Activated T-helper 9 cell treated with anti-CD3 and anti-CD28 coated beads, Interleukin-2, amount 50 U/mL, for 16 hours (primary cell): Measurements from ENCODE around the gene LRRC41.
A peak's percentile ranks its signal among the peaks of the same experiment; 100 is the strongest.
"Not testable (repeated sequence)": the region's sequence is repeated elsewhere in the genome, so short reads cannot be mapped to it uniquely, and the experiment has no call there.

ENCODE experiments used
- DNase-seq: peaks from one replicate; pipeline ENCODE4 v3.0.0-alpha.2; 2020; ENCODE audit warnings: low read depth

The LRRC41 gene

DNA sequence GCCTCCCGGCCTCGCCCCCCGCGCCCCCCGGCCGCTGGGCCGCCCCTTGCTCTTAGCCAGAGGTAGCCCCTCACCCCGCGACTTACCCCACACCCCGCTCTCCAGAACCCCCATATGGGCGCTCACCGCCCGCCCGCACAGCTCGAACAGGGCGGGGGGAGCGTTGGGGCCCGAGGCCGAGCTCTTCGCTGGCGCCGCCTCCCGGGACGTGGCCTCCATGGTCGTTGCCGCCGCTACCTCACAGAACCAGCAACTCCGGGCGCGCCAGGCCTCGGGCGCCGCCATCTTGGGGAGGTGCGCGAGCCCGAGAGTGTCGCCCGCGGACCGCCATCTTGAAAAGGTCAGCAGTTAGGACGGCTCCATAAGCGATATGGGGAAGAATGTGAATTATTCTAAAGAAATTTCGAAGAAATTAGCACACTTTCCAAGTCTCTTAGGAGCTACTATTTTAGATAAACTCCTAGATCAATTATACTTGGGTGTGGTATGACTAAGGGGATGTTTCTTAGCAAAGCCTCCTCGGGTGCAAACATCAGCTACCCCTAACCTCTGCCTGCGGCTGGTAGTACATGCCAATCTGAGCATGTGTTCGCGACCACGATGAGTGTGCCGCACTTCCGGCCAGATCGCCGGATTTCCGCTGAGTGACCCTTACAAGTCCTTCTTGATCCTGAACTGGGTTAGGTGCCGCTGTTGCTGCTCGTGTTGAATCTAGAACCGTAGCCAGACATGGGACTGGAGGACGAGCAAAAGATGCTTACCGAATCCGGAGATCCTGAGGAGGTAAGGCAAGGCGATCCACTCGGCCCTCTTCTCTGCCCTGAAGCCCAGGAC lies at the start of gene LRRC41, which contains the start of gene UQCRH:
TSS of gene LRRC41 (minus strand) at position 579 of the 834 bp plus-strand sequence. CDS start at position 285, 294 bp downstream.
TSS of gene UQCRH (plus strand) at position 661 of the 834 bp plus-strand sequence. CDS start at position 730, 69 bp downstream.
- DNase-seq, result peak; percentile 91

- no peak for DNase-seq
These were observed 48.9 kb upstream of the LRRC41 start for GRCh38 chr1:46352363-46352762.

GRCh38 chr1:46345281-46345680 lies 41.9 kb upstream of the LRRC41 start:
- no peak for DNase-seq

- no peak for DNase-seq
These were observed 41.1 kb upstream of the LRRC41 start for GRCh38 chr1:46344481-46344880.

DNA sequence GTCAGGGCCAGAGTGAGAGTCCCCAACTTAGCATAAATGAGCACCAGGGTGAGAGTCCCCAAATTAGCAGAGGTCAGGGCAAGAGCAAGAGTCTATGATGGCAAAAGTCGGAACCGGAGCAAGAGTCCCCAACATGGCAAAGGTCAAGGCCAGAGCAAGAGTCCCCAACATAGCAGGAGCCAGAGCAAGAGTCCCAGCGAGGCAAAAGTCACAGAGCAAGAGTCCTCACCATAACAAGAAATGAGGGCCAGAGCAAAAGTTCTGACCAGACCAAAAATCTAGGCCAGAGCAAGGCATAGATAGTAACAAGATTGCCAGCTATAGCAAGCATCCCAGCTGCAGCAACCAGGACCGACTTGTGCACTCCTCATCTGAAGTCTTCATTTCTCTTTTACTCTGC lies 40.3 kb upstream of the LRRC41 start:
- no peak for DNase-seq

- DNase-seq, result no peak
These were observed 39.9 kb upstream of the LRRC41 start for GRCh38 chr1:46343351-46343695.

DNA sequence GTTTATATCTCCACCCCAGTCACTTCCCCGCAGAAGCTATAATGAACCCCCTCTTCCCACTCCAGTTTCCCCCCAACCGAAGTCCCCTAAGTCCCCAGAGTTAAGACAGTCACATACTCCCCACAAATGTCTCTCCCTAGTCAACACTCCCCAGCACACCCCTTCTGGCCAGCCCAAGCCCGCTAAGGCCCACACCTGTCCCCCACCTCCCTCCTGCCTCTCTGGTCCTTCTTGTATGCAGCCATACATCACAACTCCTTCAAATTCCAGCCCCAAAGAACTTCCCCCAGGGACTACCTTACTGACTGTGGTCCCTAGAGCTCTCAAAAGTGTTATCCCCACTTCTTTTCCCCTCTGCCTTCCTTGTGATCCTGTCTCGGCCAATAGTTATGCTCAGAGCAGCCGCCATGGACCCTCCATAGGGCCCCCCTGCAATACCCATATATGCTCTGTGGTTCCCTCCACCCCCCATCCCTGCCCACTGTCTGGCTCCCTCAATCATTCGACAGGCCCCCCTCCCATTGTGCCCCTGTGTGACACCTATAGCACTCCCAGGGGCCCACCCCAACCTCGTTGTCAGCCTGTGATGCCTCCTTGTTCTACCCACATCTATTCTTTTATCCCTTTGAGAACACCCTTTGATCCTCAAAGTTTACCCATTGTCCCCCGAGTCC lies 39.4 kb upstream of the LRRC41 start:
- DNase-seq, result no peak

DNA sequence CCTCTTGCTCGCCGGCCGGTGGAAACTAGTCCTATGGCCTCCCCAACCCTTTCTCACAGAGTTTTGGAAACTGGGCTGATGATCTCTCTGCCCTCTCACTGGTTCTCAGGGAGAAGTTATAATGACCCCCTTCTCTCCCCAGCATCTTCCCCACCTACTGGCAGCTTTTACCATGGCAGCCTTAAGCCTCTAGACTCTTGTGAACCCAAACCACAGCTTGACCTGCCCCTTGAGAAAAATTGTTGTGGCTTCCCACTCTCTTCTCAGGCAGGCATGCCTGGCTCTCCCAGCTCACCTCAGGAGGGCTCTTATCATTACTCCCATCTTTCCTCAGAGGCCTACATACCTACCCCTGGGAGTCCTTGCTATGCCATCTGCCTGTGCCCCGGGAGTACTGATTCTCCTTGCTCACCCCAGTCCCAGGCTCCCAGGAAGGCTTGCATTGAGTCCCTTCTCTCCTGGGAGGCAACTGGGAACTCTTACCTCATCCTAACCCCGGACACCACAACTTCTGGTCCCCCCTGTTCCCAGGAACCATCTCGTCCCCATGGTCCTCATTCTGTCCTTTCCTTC lies 38.8 kb upstream of the LRRC41 start:
- no peak for DNase-seq

DNA sequence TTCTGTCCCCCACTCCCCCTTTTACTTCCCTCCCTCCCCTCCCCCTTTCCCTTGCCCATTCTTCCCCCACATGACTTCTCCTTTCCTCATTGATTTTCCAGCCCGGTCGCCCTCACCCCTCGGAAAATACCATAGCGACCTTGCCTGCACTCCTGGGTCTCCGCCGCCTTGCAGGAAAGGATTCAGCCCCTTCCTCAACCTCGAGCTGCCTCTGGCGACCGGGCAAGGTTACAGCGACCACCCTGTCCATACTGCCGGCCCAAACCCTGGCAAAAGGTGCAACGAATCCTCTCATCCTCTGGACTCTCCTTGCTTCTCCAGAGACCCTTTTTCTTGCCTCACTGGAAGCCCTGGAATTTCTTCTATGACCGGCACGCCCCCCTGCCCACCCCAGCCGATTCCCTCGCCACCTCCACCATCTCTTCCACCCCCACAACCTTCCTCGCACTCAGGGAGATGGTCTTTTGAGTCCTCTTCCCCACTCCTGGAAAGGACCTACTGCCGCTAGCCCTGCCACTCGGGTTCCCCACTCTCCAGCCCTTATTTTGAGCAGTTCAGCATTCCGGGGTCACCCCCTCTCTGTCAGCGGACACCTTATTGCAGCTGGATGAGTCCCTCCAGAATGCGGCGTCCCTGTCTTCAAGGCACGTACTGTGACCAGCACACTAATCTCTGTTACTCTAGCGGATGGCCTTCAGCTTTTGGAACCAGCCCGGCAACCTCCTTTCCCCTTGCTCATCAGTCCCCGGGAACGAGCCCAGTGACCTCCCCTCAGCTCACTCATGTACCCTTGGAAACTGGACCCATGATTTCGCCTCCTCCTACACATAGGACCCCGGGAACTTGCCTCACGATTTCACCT lies 38.0 kb upstream of the LRRC41 start:
- no peak for DNase-seq

GRCh38 chr1:46340404-46341221 lies 37.2 kb upstream of the LRRC41 start, which contains the start of gene NSUN4:
NSUN4 (plus strand) TSS chr1:46340807; CDS start chr1:46340827, 20 bp downstream.
- DNase-seq, result peak; percentile 76

- not testable (repeated sequence) for DNase-seq
These were observed 34.0 kb upstream of the LRRC41 start for GRCh38 chr1:46337409-46337808.

DNA sequence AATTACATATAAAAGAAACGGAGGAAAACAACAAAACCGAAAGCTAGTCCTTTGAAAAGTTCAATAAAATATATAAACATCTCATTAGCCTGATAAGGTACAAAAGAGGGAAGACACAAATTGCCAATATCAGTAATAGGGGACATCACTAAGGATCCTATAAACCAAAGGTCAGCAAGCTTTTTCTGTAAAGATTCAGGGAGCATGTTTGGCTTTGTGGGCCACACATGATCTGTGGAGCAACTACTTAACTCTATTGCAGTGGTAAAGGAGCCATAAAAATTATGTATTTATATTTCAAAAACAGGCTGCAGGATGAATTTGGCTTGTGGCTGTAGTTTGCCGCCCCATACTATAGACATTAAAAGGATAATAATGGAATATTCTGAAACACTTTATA lies 31.7 kb upstream of the LRRC41 start:
- no peak for DNase-seq

- DNase-seq, result no peak
These were observed 30.6 kb upstream of the LRRC41 start for GRCh38 chr1:46334030-46334384.

DNA sequence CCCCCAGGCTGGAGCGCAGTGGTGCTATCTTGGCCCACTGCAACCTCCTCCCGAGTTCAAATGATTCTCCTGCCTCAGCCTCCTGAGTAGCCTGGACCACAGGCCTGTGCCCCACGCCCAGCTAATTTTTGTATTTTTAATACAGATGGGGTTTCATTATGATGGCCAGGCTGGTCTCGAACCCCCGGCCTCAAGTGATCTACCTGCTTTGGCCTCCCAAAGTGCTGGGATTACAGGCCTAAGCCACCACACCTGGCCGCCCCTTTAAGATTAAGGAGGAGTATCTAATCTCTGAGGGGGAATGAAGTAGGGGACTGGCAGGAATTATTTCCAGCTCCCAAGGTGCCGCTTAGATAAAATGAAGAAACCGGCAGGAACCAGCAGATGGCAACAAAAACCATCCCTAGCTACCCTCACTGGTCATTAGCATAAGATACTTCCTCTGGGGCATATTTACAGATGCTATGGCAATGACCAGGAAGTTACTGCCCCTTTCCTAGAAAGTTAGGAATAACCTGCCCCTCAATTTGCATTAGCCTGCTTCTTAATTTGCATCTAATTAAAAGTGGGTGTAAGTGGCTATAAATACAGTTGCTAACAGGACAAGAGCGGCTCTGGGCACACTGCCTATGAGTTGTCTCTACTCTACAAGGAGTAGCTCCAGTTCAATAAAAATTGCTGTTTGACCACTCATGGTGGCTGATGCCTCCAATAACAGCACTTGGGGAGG lies 30.0 kb upstream of the LRRC41 start:
- DNase-seq, result no peak

DNA sequence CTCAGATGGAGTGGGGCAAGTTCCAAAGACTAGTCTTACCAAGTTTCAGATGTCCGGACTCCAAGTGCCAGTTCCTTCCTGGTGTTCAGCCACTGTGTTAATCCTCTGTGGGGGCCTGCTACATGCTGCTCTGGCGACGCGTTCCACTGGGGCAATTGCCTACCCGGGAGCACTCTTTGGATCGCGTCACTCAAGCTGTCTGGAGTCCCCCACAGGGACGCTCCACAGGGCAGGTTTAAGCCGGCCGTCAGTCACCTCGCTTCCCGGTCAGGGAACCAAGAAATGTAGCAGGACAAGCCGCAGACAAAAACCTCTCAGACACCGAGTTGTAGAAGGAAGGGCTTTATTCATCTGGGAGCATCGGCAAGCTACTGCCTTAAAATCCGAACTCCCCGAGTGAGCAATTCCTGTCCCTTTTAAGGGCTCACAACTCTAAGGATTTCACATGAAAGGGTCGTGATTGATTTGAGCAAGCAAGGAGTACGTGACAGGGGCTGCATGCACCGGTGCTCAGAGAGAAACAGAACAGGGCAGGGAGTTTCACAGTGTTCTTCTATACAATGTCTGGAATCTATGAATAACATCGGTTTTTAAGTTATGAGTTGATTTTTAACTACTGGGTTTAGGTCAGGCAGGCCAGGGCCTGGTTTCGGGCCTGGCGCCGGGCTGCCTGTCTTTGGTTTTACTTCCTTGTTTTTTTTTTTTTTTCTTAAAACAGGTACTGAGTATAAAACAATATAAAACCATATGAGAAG lies 28.5 kb upstream of the LRRC41 start:
- not testable (repeated sequence) for DNase-seq

GRCh38 chr1:46330381-46330780 lies 27.0 kb upstream of the LRRC41 start:
- not testable (repeated sequence) for DNase-seq

GRCh38 chr1:46329807-46330206 lies 26.4 kb upstream of the LRRC41 start:
- not testable (repeated sequence) for DNase-seq

GRCh38 chr1:46328182-46328581 lies 24.8 kb upstream of the LRRC41 start:
- DNase-seq, result not testable (repeated sequence)

DNA sequence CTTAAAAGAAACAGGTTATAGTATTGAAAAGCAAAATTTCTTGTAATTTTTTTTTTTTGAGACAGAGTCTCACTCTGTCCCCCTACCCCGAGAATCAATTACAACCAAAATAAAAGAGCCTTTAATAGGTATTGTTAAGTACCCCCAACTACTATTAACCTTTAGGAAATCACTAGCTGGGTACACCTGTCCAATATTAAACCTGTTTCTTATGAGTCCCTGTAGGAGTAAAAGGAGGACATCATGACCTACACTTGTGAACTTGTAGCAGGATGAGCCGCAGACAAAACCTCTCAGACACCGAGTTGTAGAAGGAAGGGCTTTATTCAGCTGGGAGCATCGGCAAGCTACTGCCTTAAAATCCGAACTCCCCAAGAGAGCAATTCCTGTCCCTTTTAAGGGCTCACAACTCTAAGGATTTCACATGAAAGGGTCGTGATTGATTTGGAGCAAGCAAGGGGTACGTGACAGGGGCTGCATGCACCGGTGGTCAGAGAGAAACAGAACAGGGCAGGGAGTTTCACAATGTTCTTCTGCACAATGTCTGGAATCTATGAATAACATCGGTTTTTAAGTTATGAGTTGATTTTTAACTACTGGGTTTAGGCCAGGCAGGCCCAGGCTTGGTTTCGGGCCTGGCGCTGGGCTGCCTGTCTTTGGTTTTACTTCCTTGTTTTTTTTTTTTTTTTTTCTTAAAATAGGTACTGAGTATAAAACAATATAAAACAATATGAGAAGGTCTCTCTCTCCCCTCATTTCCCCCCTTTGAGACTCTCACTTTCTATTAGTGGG lies 22.1 kb upstream of the LRRC41 start:
- DNase-seq, result not testable (repeated sequence)
